ENCODE results near the gene SYNE4.
"Not testable (repeated sequence)": the region's sequence is repeated elsewhere in the genome, so short reads cannot be mapped to it uniquely, and the experiment has no call there.

Gene SYNE4

DNA sequence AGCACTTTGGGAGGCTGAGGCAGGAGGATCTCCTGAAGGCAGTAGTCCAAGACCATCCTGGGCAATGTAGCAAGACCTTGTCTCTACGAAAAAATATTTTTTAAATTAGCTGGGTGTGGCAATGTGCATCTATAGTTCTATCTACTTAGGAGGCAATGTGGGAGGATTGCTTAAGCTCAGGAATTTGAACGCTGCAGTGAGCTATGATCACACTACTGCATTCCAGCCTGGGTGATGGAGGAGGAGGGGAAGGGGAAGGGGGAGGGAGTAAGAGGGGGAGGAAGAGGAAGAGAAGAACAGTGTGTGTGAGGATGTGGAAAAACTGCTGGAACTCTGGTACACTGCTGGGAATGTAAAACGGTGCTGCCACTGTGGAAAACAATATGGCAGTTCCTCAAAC is 33.2 kb upstream of the SYNE4 start:
- H3K4me1 ChIP-seq (ENCODE audit: control insufficient read depth in 1 of 2, insufficient read depth in 1 of 2, low read depth in 1 of 2, low read length in 1 of 2), result peaks cover 2 to 4% of the 10 kb centered on the region in 2 experiments
- no peaks in the 10 kb centered on the region for H3K27me3 ChIP-seq
- no peaks in the 10 kb centered on the region for H3K9me3 ChIP-seq
- no peak overlapping the region for H3K27ac ChIP-seq
- peaks cover 7% of the 10 kb centered on the region for H3K36me3 ChIP-seq
- H3K4me3 ChIP-seq (ENCODE audit: low read depth in 1 of 2, low read length in 1 of 2), result no peak overlapping the region
- TF ChIP-seq, protein P1, sequence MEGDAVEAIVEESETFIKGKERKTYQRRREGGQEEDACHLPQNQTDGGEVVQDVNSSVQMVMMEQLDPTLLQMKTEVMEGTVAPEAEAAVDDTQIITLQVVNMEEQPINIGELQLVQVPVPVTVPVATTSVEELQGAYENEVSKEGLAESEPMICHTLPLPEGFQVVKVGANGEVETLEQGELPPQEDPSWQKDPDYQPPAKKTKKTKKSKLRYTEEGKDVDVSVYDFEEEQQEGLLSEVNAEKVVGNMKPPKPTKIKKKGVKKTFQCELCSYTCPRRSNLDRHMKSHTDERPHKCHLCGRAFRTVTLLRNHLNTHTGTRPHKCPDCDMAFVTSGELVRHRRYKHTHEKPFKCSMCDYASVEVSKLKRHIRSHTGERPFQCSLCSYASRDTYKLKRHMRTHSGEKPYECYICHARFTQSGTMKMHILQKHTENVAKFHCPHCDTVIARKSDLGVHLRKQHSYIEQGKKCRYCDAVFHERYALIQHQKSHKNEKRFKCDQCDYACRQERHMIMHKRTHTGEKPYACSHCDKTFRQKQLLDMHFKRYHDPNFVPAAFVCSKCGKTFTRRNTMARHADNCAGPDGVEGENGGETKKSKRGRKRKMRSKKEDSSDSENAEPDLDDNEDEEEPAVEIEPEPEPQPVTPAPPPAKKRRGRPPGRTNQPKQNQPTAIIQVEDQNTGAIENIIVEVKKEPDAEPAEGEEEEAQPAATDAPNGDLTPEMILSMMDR (IDR thresholded peaks at IDR 0.05), result no peak

GRCh38 chr19:36041092-36041491 is 32.5 kb upstream of the SYNE4 start:
- H3K36me3 ChIP-seq; H3K9me3 ChIP-seq; H3K27me3 ChIP-seq; H3K4me3 ChIP-seq (ENCODE audit: low read depth in 1 of 2, low read length in 1 of 2); H3K27ac ChIP-seq; H3K4me1 ChIP-seq (ENCODE audit: control insufficient read depth in 1 of 2, insufficient read depth in 1 of 2, low read depth in 1 of 2, low read length in 1 of 2): not testable (repeated sequence)

- no peak overlapping the region for H3K4me3 ChIP-seq (ENCODE audit: low read depth in 1 of 2, low read length in 1 of 2)
- TF ChIP-seq, protein P1 (IDR thresholded peaks at IDR 0.05), result no peak
- H3K9me3 ChIP-seq, result no peaks in the 10 kb centered on the region
- peaks cover 7% of the 10 kb centered on the region for H3K36me3 ChIP-seq
- H3K27ac ChIP-seq, result no peak overlapping the region
- peaks cover 5 to 6% of the 10 kb centered on the region in 2 experiments for H3K4me1 ChIP-seq (ENCODE audit: control insufficient read depth in 1 of 2, insufficient read depth in 1 of 2, low read depth in 1 of 2, low read length in 1 of 2)
- H3K27me3 ChIP-seq, result no peaks in the 10 kb centered on the region
These were observed 31.9 kb upstream of the SYNE4 start for GRCh38 chr19:36040495-36040894.

GRCh38 chr19:36032251-36033104 is 23.9 kb upstream of the SYNE4 start, which contains the start of gene CLIP3:
TSS of gene CLIP3 (minus strand) at chr19:36032873. CDS start at chr19:36032357, 516 bp downstream.
- Histone ChIP-seq H3K36me3 (peaks cover 8% of the 10 kb centered on the region), H3K4me3 (ENCODE audit: low read depth in 1 of 2, low read length in 1 of 2) (no peak within 1 kb of the TSS), H3K27me3 (peaks cover 23% of the 10 kb centered on the region), H3K4me1 (ENCODE audit: control insufficient read depth in 1 of 2, insufficient read depth in 1 of 2, low read depth in 1 of 2, low read length in 1 of 2) (peaks cover 5 to 6% of the 10 kb centered on the region in 2 experiments), H3K27ac (no peak within 1 kb of the TSS), H3K9me3 (no peaks in the 10 kb centered on the region)
- TF ChIP-seq, protein P1 (IDR thresholded peaks at IDR 0.05), result no peak

- Histone ChIP-seq H3K4me3 (ENCODE audit: low read depth in 1 of 2, low read length in 1 of 2) (no peak overlapping the region), H3K9me3 (no peaks in the 10 kb centered on the region), H3K4me1 (ENCODE audit: control insufficient read depth in 1 of 2, insufficient read depth in 1 of 2, low read depth in 1 of 2, low read length in 1 of 2) (no peaks in the 10 kb centered on the region), H3K27ac (no peak overlapping the region), H3K36me3 (peaks cover 12% of the 10 kb centered on the region), H3K27me3 (peaks cover 23% of the 10 kb centered on the region)
- TF ChIP-seq, protein P1 (IDR thresholded peaks at IDR 0.05), result no peak
These were observed 22.7 kb upstream of the SYNE4 start for GRCh38 chr19:36031308-36031707.
